ENCODE data around the gene ETV4. TPM values are rescaled to one million over a fixed set of nuclear protein-coding genes. Genes with fewer than 3 reads are reported as not detected.

Gene ETV4
- total and polyA plus RNA-seq, 2 of the 13 experiments (the other 11 are each of a cell fraction or from before 2014, with no cell fraction given), result 128 to 330 TPM

DNA sequence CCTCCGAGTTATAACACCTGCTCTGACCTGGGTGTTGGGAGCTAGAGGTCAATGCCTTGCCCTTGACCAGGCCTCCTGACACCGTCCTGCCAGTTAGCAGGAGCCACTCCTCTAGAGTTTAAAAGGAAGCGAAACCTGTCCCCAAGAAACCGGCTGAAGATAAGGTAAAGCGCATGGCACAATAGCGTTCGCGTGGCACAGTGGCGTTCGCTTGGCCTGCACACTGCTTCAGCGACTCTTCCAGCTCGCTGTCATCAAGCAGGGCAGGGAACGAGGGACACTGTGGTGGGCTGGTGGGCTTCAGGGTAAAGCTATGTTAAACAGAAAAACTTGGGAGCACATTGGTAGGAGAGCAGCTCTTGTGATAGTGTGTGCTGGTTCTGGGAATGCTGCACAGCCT, 28.2 kb upstream of the ETV4 start (continued):
- TF ChIP-seq ZNF850 (CRISPR knock-in tag; conservative IDR thresholded peaks at IDR 0.05), result no peak
- TF ChIP-seq, protein P1, sequence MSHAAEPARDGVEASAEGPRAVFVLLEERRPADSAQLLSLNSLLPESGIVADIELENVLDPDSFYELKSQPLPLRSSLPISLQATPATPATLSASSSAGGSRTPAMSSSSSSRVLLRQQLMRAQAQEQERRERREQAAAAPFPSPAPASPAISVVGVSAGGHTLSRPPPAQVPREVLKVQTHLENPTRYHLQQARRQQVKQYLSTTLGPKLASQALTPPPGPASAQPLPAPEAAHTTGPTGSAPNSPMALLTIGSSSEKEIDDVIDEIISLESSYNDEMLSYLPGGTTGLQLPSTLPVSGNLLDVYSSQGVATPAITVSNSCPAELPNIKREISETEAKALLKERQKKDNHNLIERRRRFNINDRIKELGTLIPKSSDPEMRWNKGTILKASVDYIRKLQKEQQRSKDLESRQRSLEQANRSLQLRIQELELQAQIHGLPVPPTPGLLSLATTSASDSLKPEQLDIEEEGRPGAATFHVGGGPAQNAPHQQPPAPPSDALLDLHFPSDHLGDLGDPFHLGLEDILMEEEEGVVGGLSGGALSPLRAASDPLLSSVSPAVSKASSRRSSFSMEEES (CRISPR knock-in tag; IDR thresholded peaks at IDR 0.05), result 0 out of 2 replicates have a peak, but pooled peaks have one; percentile 29
- no peak for TF ChIP-seq ZNF790 (CRISPR knock-in tag; IDR thresholded peaks at IDR 0.05; ENCODE audit: borderline replicate concordance)
- TF ChIP-seq, protein P2, sequence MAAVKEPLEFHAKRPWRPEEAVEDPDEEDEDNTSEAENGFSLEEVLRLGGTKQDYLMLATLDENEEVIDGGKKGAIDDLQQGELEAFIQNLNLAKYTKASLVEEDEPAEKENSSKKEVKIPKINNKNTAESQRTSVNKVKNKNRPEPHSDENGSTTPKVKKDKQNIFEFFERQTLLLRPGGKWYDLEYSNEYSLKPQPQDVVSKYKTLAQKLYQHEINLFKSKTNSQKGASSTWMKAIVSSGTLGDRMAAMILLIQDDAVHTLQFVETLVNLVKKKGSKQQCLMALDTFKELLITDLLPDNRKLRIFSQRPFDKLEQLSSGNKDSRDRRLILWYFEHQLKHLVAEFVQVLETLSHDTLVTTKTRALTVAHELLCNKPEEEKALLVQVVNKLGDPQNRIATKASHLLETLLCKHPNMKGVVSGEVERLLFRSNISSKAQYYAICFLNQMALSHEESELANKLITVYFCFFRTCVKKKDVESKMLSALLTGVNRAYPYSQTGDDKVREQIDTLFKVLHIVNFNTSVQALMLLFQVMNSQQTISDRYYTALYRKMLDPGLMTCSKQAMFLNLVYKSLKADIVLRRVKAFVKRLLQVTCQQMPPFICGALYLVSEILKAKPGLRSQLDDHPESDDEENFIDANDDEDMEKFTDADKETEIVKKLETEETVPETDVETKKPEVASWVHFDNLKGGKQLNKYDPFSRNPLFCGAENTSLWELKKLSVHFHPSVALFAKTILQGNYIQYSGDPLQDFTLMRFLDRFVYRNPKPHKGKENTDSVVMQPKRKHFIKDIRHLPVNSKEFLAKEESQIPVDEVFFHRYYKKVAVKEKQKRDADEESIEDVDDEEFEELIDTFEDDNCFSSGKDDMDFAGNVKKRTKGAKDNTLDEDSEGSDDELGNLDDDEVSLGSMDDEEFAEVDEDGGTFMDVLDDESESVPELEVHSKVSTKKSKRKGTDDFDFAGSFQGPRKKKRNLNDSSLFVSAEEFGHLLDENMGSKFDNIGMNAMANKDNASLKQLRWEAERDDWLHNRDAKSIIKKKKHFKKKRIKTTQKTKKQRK (IDR thresholded peaks at IDR 0.05; ENCODE audit: low read length), result no peak
- TF ChIP-seq, protein P3, sequence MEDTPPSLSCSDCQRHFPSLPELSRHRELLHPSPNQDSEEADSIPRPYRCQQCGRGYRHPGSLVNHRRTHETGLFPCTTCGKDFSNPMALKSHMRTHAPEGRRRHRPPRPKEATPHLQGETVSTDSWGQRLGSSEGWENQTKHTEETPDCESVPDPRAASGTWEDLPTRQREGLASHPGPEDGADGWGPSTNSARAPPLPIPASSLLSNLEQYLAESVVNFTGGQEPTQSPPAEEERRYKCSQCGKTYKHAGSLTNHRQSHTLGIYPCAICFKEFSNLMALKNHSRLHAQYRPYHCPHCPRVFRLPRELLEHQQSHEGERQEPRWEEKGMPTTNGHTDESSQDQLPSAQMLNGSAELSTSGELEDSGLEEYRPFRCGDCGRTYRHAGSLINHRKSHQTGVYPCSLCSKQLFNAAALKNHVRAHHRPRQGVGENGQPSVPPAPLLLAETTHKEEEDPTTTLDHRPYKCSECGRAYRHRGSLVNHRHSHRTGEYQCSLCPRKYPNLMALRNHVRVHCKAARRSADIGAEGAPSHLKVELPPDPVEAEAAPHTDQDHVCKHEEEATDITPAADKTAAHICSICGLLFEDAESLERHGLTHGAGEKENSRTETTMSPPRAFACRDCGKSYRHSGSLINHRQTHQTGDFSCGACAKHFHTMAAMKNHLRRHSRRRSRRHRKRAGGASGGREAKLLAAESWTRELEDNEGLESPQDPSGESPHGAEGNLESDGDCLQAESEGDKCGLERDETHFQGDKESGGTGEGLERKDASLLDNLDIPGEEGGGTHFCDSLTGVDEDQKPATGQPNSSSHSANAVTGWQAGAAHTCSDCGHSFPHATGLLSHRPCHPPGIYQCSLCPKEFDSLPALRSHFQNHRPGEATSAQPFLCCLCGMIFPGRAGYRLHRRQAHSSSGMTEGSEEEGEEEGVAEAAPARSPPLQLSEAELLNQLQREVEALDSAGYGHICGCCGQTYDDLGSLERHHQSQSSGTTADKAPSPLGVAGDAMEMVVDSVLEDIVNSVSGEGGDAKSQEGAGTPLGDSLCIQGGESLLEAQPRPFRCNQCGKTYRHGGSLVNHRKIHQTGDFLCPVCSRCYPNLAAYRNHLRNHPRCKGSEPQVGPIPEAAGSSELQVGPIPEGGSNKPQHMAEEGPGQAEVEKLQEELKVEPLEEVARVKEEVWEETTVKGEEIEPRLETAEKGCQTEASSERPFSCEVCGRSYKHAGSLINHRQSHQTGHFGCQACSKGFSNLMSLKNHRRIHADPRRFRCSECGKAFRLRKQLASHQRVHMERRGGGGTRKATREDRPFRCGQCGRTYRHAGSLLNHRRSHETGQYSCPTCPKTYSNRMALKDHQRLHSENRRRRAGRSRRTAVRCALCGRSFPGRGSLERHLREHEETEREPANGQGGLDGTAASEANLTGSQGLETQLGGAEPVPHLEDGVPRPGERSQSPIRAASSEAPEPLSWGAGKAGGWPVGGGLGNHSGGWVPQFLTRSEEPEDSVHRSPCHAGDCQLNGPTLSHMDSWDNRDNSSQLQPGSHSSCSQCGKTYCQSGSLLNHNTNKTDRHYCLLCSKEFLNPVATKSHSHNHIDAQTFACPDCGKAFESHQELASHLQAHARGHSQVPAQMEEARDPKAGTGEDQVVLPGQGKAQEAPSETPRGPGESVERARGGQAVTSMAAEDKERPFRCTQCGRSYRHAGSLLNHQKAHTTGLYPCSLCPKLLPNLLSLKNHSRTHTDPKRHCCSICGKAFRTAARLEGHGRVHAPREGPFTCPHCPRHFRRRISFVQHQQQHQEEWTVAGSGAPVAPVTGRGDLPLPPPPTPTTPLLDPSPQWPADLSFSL (CRISPR knock-in tag; IDR thresholded peaks at IDR 0.05), result no peak
- TF ChIP-seq, protein P4, sequence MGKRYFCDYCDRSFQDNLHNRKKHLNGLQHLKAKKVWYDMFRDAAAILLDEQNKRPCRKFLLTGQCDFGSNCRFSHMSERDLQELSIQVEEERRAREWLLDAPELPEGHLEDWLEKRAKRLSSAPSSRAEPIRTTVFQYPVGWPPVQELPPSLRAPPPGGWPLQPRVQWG (CRISPR knock-in tag; IDR thresholded peaks at IDR 0.05; ENCODE audit: borderline replicate concordance, low read depth), result no peak
- TF ChIP-seq, protein P5, sequence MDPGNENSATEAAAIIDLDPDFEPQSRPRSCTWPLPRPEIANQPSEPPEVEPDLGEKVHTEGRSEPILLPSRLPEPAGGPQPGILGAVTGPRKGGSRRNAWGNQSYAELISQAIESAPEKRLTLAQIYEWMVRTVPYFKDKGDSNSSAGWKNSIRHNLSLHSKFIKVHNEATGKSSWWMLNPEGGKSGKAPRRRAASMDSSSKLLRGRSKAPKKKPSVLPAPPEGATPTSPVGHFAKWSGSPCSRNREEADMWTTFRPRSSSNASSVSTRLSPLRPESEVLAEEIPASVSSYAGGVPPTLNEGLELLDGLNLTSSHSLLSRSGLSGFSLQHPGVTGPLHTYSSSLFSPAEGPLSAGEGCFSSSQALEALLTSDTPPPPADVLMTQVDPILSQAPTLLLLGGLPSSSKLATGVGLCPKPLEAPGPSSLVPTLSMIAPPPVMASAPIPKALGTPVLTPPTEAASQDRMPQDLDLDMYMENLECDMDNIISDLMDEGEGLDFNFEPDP (CRISPR knock-in tag; conservative IDR thresholded peaks at IDR 0.05), result peak; percentile 97; the same call in 1 of the 2 replicates
- TF ChIP-seq U2AF2 (IDR thresholded peaks at IDR 0.05; ENCODE audit: low read depth, low read length), result no peak
- TF ChIP-seq, protein P6, sequence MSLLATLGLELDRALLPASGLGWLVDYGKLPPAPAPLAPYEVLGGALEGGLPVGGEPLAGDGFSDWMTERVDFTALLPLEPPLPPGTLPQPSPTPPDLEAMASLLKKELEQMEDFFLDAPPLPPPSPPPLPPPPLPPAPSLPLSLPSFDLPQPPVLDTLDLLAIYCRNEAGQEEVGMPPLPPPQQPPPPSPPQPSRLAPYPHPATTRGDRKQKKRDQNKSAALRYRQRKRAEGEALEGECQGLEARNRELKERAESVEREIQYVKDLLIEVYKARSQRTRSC (CRISPR knock-in tag; IDR thresholded peaks at IDR 0.05; ENCODE audit: low read depth), result no peak
- no peak for TF ChIP-seq TBX3 (IDR thresholded peaks at IDR 0.05; ENCODE audit: borderline replicate concordance)
- TF ChIP-seq, protein P7, sequence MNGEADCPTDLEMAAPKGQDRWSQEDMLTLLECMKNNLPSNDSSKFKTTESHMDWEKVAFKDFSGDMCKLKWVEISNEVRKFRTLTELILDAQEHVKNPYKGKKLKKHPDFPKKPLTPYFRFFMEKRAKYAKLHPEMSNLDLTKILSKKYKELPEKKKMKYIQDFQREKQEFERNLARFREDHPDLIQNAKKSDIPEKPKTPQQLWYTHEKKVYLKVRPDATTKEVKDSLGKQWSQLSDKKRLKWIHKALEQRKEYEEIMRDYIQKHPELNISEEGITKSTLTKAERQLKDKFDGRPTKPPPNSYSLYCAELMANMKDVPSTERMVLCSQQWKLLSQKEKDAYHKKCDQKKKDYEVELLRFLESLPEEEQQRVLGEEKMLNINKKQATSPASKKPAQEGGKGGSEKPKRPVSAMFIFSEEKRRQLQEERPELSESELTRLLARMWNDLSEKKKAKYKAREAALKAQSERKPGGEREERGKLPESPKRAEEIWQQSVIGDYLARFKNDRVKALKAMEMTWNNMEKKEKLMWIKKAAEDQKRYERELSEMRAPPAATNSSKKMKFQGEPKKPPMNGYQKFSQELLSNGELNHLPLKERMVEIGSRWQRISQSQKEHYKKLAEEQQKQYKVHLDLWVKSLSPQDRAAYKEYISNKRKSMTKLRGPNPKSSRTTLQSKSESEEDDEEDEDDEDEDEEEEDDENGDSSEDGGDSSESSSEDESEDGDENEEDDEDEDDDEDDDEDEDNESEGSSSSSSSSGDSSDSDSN (CRISPR knock-in tag; IDR thresholded peaks at IDR 0.05), result peak; percentile 52
